ENCODE measurements around the gene ZNF710.

Gene ZNF710

DNA sequence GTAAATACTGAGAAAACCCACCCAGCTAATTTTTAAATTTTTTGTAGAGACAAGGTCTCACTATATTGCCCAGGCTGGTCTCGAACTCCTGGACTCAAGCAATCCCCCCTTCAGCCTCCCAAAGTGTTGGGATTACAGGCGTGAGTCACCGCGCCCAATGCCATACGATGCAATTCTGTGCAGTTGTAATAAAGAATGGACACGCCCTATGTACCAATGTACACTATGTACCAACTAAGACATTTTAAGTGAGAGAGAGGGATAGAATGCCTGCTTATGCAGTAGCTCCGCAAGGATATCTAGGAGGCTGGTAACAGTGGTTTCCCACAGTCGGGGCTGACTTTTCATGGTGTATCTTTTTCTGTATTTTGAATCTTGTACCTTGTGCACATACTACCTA lies 14.6 kb downstream of the ZNF710 start:
- H3K4me3 ChIP-seq (ENCODE audit: low read depth, low read length): no peak overlapping the region

DNA sequence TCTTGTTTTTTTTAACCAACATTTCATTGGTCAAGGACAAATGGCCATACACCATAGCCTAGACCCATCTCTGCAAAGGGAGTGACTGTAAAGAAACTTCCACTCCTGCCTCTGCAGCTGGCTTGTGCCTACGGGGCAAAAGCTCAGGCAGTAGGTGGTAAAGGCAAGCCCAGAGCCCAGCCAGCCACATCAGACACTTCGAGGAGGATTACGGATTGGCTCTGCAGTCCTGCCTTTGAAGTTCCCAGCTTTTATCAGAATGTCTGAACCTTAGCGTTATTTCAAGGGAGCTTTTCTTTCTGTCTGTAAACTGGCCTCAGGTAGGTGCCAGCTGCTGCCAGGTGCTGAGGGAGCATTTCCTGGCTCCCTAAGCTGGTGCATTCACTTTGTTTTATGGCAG lies 15.6 kb downstream of the ZNF710 start:
- no peak overlapping the region for H3K4me3 ChIP-seq (ENCODE audit: low read depth, low read length)

DNA sequence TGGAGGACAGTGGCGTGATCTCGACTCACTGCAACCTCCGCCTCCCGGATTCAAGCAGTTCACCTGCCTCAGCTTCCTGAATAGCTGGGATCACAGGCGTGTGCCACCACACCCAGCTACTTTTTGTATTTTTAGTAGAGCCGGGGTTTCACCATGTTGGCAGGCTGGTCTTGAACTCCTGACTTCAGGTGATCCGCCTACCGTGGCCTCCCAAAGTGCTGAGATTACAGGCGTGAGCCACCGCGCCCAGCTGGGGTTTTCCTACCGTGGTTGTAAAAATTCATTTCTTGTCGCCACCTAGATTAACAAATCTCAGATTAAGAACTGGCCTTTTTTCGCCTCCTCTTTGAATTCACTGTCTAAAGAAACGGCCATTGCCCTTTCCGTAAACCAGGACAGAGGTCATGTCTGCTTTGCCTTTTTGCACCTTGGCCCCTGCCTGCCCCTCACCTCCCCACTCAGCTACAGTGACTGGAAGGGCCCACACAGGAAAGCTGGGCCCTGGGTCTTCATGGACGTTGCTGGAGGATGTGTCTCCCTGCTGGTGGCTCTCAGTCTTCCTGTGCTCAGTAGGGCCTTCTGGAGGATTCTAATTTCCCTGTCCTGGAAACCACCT lies 17.2 kb downstream of the ZNF710 start:
- H3K4me3 ChIP-seq (ENCODE audit: low read depth, low read length): no peak overlapping the region

DNA sequence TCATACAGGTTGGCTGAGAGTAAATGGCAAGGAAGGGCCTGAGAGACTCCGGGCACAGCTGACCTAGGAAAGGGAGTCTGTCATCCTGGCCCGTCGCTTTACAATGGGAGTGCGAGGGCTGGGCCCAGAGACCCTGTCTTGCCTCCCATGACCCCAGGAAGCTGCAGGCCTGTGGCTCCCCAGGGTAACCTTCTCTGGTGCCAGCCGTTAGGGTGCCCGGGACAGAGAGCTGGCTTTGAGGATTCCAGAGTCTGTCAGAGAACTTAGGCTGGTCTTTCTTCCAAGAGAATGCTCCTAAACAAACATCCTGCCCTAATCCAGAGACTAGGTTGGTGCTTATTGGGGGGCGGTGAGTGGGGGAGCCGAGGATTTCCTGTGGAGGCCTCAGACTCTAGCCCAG lies 18.5 kb downstream of the ZNF710 start:
- no peak overlapping the region for H3K4me3 ChIP-seq (ENCODE audit: low read depth, low read length)

GRCh38 chr15:90020021-90020735 lies 19.1 kb downstream of the ZNF710 start:
- no peak overlapping the region for H3K4me3 ChIP-seq (ENCODE audit: low read depth, low read length)

DNA sequence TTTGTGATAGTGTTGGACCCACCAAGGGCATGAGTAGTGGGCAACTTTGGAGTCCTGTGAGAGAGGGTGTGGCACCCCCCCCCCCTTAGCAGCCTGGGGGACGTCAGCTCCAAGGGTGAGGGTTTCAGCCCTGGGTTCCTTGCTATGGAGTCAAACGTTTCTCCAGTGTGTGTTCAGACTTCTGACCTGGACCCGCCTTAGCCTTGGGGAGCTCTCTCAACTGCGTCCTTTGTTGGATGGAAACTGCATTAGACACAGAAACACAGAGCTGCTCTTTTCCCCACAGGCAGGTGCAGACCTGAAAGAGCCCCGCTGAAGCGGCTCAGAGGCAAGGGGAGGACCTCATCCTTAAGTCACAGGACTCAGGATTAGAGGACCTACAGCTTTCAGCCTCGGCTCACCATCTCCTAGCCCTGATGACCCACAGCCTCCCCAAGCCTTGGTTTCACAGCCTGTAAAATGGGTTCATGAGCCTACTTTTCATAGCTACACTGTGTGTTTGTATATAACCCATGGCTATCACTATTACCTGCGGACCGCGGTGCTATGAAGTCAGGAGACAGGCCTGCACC lies 19.9 kb downstream of the ZNF710 start:
- H3K4me3 ChIP-seq (ENCODE audit: low read depth, low read length): no peak overlapping the region

- H3K4me3 ChIP-seq (ENCODE audit: low read depth, low read length): no peak overlapping the region
Observed at GRCh38 chr15:90022345-90022744, 21.2 kb downstream of the ZNF710 start.

DNA sequence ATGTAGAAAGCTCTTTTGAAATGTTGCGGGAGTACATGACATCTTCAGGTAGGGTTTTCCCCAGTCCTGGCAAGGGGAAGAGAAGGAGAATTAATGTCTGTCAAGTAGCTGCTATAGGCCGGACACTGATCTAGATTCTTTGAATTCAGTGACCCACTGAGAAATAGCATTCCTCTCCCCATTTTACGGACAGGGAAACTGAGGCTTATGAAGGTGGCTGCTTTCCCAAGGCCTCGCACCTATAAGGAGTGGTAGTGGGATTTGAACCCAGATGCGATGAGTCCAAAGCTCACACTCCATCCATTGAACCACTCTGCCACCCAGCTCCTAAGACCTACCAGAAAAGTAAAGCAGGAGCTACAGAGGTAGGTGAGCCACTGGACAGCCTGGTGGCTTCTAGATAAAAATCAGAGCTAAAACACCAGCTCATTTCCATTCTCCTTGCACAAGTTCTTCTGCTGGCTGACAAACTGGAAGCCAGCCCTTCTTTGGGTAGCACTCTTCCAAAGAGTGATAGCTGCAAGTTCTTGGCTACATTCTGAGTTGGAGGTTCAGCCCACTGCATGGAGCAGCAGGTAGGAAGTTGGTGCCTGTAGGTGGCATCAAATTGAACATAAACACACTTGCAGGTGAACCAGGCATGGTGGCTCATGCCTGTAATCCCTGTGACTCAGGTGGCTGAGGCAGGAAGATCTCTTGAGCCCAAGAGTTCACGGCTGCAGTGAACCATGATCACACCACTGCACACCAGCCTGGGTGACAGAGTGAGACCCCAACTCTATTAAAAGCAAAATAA lies 22.0 kb downstream of the ZNF710 start:
- H3K4me3 ChIP-seq (ENCODE audit: low read depth, low read length): no peak overlapping the region

DNA sequence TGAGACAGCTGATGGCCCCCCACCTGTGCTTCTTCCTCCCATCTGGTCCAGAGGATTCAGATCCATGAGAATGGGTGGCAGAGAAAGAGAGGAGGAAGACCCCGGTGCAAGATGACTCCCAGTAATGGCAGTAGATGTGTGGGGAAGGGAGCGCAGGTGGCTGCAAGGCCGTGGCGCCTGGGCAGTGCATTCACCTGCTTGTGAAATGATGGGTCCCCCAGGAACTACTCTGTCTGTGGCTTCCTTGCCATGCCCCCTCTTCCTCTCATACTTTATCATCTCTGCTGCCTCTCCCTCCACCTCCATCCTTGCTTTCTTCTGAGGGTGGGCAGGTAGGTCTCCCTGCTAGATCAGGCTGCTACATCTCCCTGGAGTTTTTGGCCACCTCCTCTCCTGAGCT lies 23.3 kb downstream of the ZNF710 start:
- H3K4me3 ChIP-seq (ENCODE audit: low read depth, low read length): no peak overlapping the region

DNA sequence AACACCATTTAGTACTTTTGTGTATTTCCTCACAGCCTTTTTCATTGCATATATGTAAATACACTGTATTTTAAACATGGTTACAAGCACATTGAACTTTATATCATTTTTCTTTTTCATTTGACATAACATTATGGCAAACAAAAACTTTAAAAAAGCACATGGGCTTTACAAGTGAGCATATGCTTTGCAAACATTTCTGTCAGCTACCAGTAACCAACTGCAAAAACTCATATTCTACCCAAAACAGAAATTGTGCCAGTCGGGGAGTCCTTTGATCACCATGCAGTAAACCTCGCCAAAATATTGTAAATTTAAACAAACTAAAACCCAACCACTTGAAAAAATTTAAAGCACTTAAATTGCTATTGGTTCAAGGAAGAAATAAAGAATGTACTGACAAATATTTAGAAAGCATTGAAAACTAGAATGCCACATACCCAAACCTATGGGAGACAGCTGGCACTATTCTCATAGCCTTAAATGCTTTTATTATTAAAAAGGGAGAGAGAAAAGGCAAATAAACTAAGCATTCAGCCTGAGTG lies 24.4 kb downstream of the ZNF710 start:
- no peak overlapping the region for H3K4me3 ChIP-seq (ENCODE audit: low read depth, low read length)

GRCh38 chr15:90028376-90028944 lies 27.3 kb downstream of the ZNF710 start:
- H3K4me3 ChIP-seq (ENCODE audit: low read depth, low read length): no peak overlapping the region

DNA sequence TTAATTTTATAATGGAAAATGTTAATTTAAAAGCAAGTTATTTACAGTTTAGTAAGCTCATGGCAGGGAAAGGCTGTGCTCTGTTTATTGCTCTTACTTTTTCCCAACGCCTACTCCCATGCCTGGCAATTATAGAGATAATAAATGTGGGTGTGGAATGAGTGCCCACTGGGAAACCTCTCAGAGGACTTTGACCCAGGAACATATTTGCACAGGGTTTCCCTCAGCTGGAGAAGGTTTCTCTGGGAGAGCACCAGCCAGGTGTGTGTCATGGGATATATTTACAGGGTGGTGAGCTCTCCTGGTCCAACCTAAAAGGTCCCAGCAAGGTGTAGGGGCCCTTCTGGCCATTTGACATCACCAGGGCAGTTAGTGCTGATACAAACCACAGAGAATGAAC lies 27.9 kb downstream of the ZNF710 start:
- H3K4me3 ChIP-seq (ENCODE audit: low read depth, low read length): no peak overlapping the region

- H3K4me3 ChIP-seq (ENCODE audit: low read depth, low read length): no peak overlapping the region
Observed at GRCh38 chr15:90030376-90030775, 29.3 kb downstream of the ZNF710 start.

DNA sequence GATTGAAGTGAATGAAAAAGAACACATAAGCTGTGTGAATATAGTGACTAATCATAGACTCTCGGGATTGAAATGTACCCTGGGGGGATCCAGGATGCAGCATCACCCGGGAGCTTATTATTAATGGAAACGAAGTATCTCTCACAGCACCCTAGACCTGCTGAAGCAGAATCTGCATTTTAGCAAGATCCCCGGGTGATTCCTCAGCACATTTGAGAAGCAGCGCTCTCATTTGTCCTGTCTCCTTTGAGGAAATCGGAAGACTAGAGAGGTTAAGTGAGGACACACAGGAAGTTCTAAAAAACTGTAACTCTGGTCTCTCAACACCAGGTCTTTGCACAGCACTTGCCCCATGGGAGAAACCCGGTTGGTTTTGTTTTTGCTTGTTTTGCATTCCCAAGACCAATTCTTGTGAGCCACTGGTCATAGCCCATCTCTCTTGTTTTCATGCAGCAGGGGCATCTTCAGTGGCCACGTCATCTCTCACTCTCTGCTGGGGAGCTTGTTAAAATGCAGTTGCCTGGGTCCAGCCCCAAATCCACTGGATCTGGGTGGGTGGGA lies 30.2 kb downstream of the ZNF710 start:
- H3K4me3 ChIP-seq (ENCODE audit: low read depth, low read length): no peak overlapping the region

DNA sequence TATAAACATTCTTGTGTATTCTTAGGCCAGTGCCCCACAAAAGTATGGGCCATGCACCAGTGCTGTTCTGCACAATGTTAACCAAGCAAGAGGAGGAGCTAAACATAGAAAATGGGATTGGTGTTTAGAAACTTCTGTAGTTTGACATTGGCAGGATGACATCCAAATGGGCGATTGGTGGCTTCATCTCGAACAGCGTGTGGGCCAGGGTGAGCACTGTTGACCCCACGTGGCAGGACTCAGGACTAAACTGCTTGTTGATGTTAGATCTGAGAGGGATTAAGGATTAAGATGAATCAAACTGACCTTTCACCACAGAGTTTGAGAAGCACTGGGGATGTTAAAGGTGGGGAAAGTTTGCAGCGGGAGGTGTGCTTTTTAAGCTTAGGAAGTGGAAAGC lies 31.9 kb downstream of the ZNF710 start:
- H3K4me3 ChIP-seq (ENCODE audit: low read depth, low read length): no peak overlapping the region

- H3K4me3 ChIP-seq (ENCODE audit: low read depth, low read length): no peak overlapping the region
Observed at GRCh38 chr15:90033448-90033847, 32.3 kb downstream of the ZNF710 start.

DNA sequence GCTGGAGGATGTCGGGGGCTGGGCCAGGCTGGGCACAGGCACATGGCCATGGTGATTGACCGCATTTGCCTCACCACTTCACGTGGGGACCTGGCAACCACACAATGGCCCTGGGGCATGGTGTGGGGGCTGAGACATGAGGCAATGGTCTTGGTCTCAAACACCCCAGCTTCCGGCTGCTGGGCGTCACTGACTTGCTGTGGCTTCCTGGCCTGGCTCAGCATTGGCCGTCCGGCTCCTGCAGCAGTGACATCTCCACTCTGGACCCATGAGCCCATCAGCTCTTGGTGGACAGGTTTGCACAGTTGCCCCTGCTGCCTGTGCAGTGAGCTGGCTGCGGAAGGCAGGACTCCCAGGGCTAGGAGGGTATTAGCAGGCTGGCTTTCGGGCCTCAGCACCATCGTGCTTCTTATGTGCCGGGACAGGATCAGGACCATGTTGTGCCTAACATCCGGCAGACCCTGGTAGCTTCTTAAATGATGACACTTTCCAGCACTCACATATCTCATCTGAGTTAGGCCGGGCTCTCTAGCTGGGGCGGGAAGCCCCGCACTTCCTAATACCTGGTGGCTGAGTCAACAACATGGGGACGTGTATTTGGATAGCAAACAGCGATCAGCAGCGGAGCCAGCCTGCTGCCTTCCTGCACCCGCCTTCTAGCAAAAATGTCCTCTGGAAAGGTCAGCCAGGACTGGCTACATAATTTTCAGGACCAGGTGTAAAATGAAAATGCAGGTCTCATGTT lies 34.1 kb downstream of the ZNF710 start:
- H3K4me3 ChIP-seq (ENCODE audit: low read depth, low read length): no peak overlapping the region

DNA sequence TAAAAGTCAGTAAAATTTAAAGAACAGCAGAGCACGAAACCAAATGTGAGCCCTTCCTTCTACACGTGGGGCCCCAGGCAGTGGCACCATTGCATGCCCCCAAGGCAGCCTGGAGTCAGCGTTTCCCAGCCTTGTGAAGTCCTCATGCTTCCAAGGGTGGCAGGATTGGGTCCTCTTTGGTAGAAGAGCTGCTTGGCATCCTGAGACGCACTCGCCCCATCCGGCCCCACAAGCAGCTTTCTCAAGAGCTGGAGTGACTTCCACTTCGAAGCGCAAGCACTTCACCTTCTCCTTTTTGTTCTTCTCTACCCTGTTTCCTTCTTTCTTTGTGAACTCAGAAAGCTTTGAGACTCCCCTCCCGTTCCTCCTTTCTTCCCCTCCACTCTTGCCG lies 34.7 kb downstream of the ZNF710 start:
- H3K4me3 ChIP-seq (ENCODE audit: low read depth, low read length): no peak overlapping the region

- no peak overlapping the region for H3K4me3 ChIP-seq (ENCODE audit: low read depth, low read length)
Observed at GRCh38 chr15:90036343-90036742, 35.2 kb downstream of the ZNF710 start.

Measured in iPS-11a (cell line).